ENCODE results near the gene KDM6A. TPM values are rescaled to one million over a fixed set of nuclear protein-coding genes. Genes with fewer than 3 reads are reported as not detected.

The KDM6A gene
- total RNA-seq, 4 donors from 2014 or later: 35.0 to 69.5 (median 48.1) TPM

- Histone ChIP-seq H3K27me3 (no peaks in the 10 kb centered on the region), H3K9me3 (no peaks in the 10 kb centered on the region), H3K36me3 (no peaks in the 10 kb centered on the region), H3K27ac (no peak overlapping the region), H3K4me3 (replicated peaks in 1 of 3) (peak overlapping the region in 1 of 3 donors; percentile 94), H3K4me1 (peaks cover 23 to 35% of the 10 kb centered on the region in 2 donors)
- 25 to 38% methylated on average over 4 of the region's 4 CpGs for WGBS, 2 donors
- DNase-seq: no peak
- no peak for TF ChIP-seq POLR2A (IDR thresholded peaks at IDR 0.05)
- TF ChIP-seq, protein P1, sequence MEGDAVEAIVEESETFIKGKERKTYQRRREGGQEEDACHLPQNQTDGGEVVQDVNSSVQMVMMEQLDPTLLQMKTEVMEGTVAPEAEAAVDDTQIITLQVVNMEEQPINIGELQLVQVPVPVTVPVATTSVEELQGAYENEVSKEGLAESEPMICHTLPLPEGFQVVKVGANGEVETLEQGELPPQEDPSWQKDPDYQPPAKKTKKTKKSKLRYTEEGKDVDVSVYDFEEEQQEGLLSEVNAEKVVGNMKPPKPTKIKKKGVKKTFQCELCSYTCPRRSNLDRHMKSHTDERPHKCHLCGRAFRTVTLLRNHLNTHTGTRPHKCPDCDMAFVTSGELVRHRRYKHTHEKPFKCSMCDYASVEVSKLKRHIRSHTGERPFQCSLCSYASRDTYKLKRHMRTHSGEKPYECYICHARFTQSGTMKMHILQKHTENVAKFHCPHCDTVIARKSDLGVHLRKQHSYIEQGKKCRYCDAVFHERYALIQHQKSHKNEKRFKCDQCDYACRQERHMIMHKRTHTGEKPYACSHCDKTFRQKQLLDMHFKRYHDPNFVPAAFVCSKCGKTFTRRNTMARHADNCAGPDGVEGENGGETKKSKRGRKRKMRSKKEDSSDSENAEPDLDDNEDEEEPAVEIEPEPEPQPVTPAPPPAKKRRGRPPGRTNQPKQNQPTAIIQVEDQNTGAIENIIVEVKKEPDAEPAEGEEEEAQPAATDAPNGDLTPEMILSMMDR (IDR thresholded peaks at IDR 0.05): no peak
- intact Hi-C loops (cut with DNase I): no loop called here
These were observed 3.1 kb downstream of the KDM6A start for GRCh38 chrX:44876086-44876485.

DNA sequence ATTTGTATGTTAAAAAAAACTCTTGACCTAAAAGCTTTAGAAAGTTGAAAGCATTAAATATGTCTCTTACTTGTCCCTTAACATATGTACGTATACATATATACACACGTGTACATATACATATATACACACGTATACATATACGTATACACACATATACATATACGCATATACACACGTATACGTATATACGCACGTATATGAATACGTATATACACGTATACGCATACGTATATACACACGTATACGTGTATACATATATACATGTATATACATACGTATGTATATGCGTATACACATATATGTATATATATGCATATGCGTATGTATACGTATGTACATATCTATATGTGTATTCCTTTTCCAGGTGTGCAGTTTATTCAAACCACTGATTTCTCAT, 3.8 kb downstream of the KDM6A start:
- intact Hi-C loops (cut with DNase I): no loop called here
- Histone ChIP-seq H3K4me3 (replicated peaks in 1 of 3) (no peak overlapping the region), H3K4me1 (peaks cover 19 to 28% of the 10 kb centered on the region in 2 donors), H3K27ac (no peak overlapping the region), H3K36me3 (no peaks in the 10 kb centered on the region), H3K9me3 (no peaks in the 10 kb centered on the region), H3K27me3 (no peaks in the 10 kb centered on the region)
- no peak for DNase-seq
- TF ChIP-seq POLR2A (IDR thresholded peaks at IDR 0.05): no peak
- TF ChIP-seq, protein P1 (IDR thresholded peaks at IDR 0.05): no peak
- WGBS, 2 donors: 86 to 90% methylated on average over 19 of the region's 19 CpGs

GRCh38 chrX:44878780-44879179, 5.8 kb downstream of the KDM6A start:
- WGBS, 2 donors: 68 to 72% methylated on average over 3 to 8 of the region's 8 CpGs
- intact Hi-C loops (cut with DNase I): no loop called here

GRCh38 chrX:44881549-44881948, 8.6 kb downstream of the KDM6A start:
- Histone ChIP-seq H3K4me3 (replicated peaks in 1 of 3) (no peak overlapping the region), H3K27ac (no peak overlapping the region), H3K36me3 (no peaks in the 10 kb centered on the region), H3K4me1 (peaks cover 13 to 29% of the 10 kb centered on the region in 2 donors), H3K27me3 (no peaks in the 10 kb centered on the region), H3K9me3 (no peaks in the 10 kb centered on the region)
- TF ChIP-seq POLR2A (IDR thresholded peaks at IDR 0.05): no peak
- TF ChIP-seq, protein P1 (IDR thresholded peaks at IDR 0.05): no peak
- intact Hi-C loops (cut with DNase I): no loop called here
- 95 to 96% methylated on average over 10 of the region's 10 CpGs for WGBS, 2 donors
- no peak for DNase-seq

More at GRCh38 chrX:44878780-44879179, 5.8 kb downstream of the KDM6A start:
- Histone ChIP-seq H3K27me3 (no peaks in the 10 kb centered on the region), H3K36me3 (no peaks in the 10 kb centered on the region), H3K27ac (no peak overlapping the region), H3K4me3 (replicated peaks in 1 of 3) (no peak overlapping the region), H3K9me3 (no peaks in the 10 kb centered on the region), H3K4me1 (peaks cover 28 to 42% of the 10 kb centered on the region in 2 donors)
- no peak for DNase-seq
- no peak for TF ChIP-seq POLR2A (IDR thresholded peaks at IDR 0.05)
- TF ChIP-seq, protein P1 (IDR thresholded peaks at IDR 0.05): no peak

DNA sequence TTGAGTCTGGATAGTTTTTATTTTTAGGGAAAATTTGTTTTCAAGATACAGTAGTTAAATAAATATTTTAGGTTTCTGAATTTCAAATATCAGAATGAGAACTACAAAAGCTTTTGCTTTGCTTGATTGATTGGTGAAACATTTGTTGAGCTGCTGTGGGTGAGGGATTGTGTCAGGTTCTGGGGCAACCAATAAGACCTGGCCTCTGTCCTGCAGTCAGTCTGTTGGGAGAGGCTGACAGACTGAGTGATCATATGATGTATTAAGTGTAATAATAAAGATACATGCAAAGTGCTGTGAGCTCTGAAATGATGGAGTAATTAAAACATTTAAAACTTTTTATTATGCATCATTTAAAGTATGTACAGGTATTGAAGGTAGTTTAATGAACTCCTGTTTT, 9.6 kb downstream of the KDM6A start:
- TF ChIP-seq POLR2A (IDR thresholded peaks at IDR 0.05): no peak
- TF ChIP-seq, protein P1 (IDR thresholded peaks at IDR 0.05): no peak
- DNase-seq: no peak
- no peaks in the 10 kb centered on the region for H3K27me3 ChIP-seq
- H3K9me3 ChIP-seq: no peaks in the 10 kb centered on the region
- H3K4me1 ChIP-seq: peaks cover 13 to 27% of the 10 kb centered on the region in 2 donors
- intact Hi-C loops (cut with DNase I): no loop called here
- no peaks in the 10 kb centered on the region for H3K36me3 ChIP-seq
- no peak overlapping the region for H3K27ac ChIP-seq
- no peak overlapping the region for H3K4me3 ChIP-seq (replicated peaks in 1 of 3)

Measured in thyroid gland (tissue), 4 donors.